ENCODE measurements around the gene RPL26. TPM values are rescaled to one million over a fixed set of nuclear protein-coding genes. Genes with fewer than 3 reads are reported as not detected.

The RPL26 gene
- total and polyA plus RNA-seq, 2 donors, result 3,064 to 3,805 TPM

DNA sequence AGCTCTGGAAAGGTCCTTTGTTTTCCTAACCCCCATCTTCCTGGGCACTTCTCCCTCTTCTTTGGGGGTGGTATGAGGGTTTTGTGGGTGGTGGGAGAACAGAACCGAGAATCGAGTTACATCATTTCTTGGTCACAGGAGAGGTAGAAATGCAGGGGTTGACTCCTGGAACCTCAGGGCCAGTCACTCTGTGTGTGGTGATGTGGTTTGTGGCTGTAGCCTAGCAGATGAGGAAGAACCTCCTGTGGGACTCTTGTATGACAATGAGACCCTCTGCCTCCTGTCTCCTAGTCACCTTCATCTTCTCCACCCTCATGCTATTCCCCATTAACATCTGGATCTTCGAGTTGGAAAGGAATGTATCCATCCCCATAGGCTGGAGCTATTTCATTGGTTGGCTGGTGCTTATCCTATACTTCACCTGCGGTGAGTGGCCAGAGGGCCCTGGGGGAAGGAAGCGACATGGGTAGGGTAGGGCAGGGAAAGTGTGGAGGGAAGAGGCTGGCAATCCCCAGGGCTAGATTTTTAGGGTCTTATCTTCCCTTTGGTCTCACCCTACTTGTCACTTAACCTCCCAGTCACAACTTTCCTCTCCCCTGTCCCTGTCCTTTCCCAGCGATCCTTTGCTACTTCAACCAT lies 37.8 kb downstream of the RPL26 start:
- H3K4me1 ChIP-seq (ENCODE audit: insufficient read depth), result no peaks in the 10 kb centered on the region
- no peak for DNase-seq (ENCODE audit: extremely low spot score)
- H3K27ac ChIP-seq (ENCODE audit: low read depth), result no peak overlapping the region
- 67% methylated on average over 6 of the region's 6 CpGs for WGBS
- H3K36me3 ChIP-seq (ENCODE audit: insufficient read depth), result no peaks in the 10 kb centered on the region
- no peak overlapping the region for H3K4me3 ChIP-seq (ENCODE audit: low read depth, low read length)

- 58% methylated on average over 4 of the region's 4 CpGs for WGBS
- Histone ChIP-seq H3K27ac (ENCODE audit: low read depth) (no peak overlapping the region), H3K4me1 (ENCODE audit: insufficient read depth) (no peaks in the 10 kb centered on the region), H3K4me3 (ENCODE audit: low read depth, low read length) (no peak overlapping the region), H3K36me3 (ENCODE audit: insufficient read depth) (no peaks in the 10 kb centered on the region)
- DNase-seq (ENCODE audit: extremely low spot score), result no peak
Measured at GRCh38 chr17:8341456-8341855, 41.5 kb downstream of the RPL26 start.

DNA sequence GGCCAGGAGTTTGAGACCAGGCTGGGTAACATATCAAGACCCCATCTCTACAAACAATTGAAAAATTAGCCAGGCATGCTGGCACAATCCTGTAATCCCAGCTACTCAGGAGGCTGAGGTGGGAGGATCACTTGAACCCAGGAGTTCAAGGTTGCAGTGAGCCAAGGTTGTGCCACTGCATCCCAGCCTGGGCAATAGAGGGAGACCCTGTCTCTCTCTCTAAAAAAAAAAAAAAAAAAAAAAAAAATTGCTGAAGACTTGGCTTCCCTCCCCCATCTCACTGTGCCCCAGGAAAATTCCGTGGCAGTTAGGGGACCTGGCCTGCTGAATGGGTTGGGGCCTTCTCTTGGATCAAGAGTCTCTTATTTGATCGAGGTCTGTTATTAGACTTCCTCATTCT lies 43.5 kb downstream of the RPL26 start, which contains the start of gene ODF4:
Gene ODF4 (plus strand): TSS at position 301 of the 400 bp plus-strand sequence. CDS start 212 bp downstream, outside the sequence.
- H3K4me3 ChIP-seq (ENCODE audit: low read depth, low read length), result no peak within 1 kb of the TSS
- H3K27ac ChIP-seq (ENCODE audit: low read depth), result no peak within 1 kb of the TSS
- DNase-seq (ENCODE audit: extremely low spot score), result no peak
- H3K36me3 ChIP-seq (ENCODE audit: insufficient read depth), result no peaks in the 10 kb centered on the region
- H3K4me1 ChIP-seq (ENCODE audit: insufficient read depth), result no peaks in the 10 kb centered on the region
- WGBS, result 77% methylated on average over 2 of the region's 2 CpGs

GRCh38 chr17:8338753-8339140 lies 44.2 kb downstream of the RPL26 start:
- no peaks in the 10 kb centered on the region for H3K4me1 ChIP-seq (ENCODE audit: insufficient read depth)
- H3K27ac ChIP-seq (ENCODE audit: low read depth), result no peak overlapping the region
- no peak overlapping the region for H3K4me3 ChIP-seq (ENCODE audit: low read depth, low read length)
- H3K36me3 ChIP-seq (ENCODE audit: insufficient read depth), result no peaks in the 10 kb centered on the region
- no peak for DNase-seq (ENCODE audit: extremely low spot score)
- WGBS, result 61% methylated on average over 5 of the region's 5 CpGs

GRCh38 chr17:8337802-8338752 lies 44.9 kb downstream of the RPL26 start:
- Histone ChIP-seq H3K4me3 (ENCODE audit: low read depth, low read length) (no peak overlapping the region), H3K36me3 (ENCODE audit: insufficient read depth) (no peaks in the 10 kb centered on the region), H3K4me1 (ENCODE audit: insufficient read depth) (no peaks in the 10 kb centered on the region), H3K27ac (ENCODE audit: low read depth) (no peak overlapping the region)
- no peak for DNase-seq (ENCODE audit: extremely low spot score)
- WGBS, result 19% methylated on average over 11 of the region's 11 CpGs

- H3K4me3 ChIP-seq (ENCODE audit: low read depth, low read length), result no peak overlapping the region
- no peaks in the 10 kb centered on the region for H3K36me3 ChIP-seq (ENCODE audit: insufficient read depth)
- H3K27ac ChIP-seq (ENCODE audit: low read depth), result no peak overlapping the region
- no peak for DNase-seq (ENCODE audit: extremely low spot score)
- WGBS, result 85% methylated on average over 4 of the region's 4 CpGs
- H3K4me1 ChIP-seq (ENCODE audit: insufficient read depth), result no peaks in the 10 kb centered on the region
Measured at GRCh38 chr17:8333281-8333680, 49.7 kb downstream of the RPL26 start.

- H3K4me3 ChIP-seq (ENCODE audit: low read depth, low read length), result no peak overlapping the region
- no peaks in the 10 kb centered on the region for H3K4me1 ChIP-seq (ENCODE audit: insufficient read depth)
- H3K27ac ChIP-seq (ENCODE audit: low read depth), result no peak overlapping the region
- no peaks in the 10 kb centered on the region for H3K36me3 ChIP-seq (ENCODE audit: insufficient read depth)
- no peak for DNase-seq (ENCODE audit: extremely low spot score)
- 33% methylated on average over 5 of the region's 5 CpGs for WGBS
Measured at GRCh38 chr17:8332688-8333087, 50.3 kb downstream of the RPL26 start.

- Histone ChIP-seq H3K4me3 (ENCODE audit: low read depth, low read length) (no peak overlapping the region), H3K4me1 (ENCODE audit: insufficient read depth) (no peaks in the 10 kb centered on the region), H3K27ac (ENCODE audit: low read depth) (no peak overlapping the region), H3K36me3 (ENCODE audit: insufficient read depth) (no peaks in the 10 kb centered on the region)
- no peak for DNase-seq (ENCODE audit: extremely low spot score)
- 89% methylated on average over 2 of the region's 2 CpGs for WGBS
Measured at GRCh38 chr17:8332128-8332527, 50.9 kb downstream of the RPL26 start.

Small RNA genes within 50 kb of the gene (small RNA-seq; reads per million reads assigned to genes)
- not detected for gene RF00265

Other genes with a start within 250 kb of the RPL26 start
- gene PER1, start 230.8 kb downstream of the RPL26 start, total RNA-seq, result 29.9 TPM
- gene PER1, start 230.8 kb downstream of the RPL26 start, polyA plus RNA-seq, result 183 TPM
- 12.1 TPM for gene VAMP2, start 220.2 kb downstream of the RPL26 start, total RNA-seq
- 81.4 TPM for gene VAMP2, start 220.2 kb downstream of the RPL26 start, polyA plus RNA-seq
- 40.4 TPM for gene TMEM107, start 206.8 kb downstream of the RPL26 start, total RNA-seq
- gene TMEM107, start 206.8 kb downstream of the RPL26 start, polyA plus RNA-seq, result 21.6 TPM
- 3.6 TPM for gene BORCS6, start 193.0 kb downstream of the RPL26 start, total RNA-seq
- 14.9 TPM for gene BORCS6, start 193.0 kb downstream of the RPL26 start, polyA plus RNA-seq
- gene AURKB, start 172.6 kb downstream of the RPL26 start, total RNA-seq, result 9.3 TPM
- 0.66 TPM for gene AURKB, start 172.6 kb downstream of the RPL26 start, polyA plus RNA-seq
- gene CTC1, start 135.1 kb downstream of the RPL26 start, total RNA-seq, result 7.9 TPM
- gene CTC1, start 135.1 kb downstream of the RPL26 start, polyA plus RNA-seq, result 16.1 TPM
- gene PFAS, start 133.9 kb downstream of the RPL26 start, total RNA-seq, result 13.6 TPM
- 13.1 TPM for gene PFAS, start 133.9 kb downstream of the RPL26 start, polyA plus RNA-seq
- 4.3 TPM for gene RANGRF, start 94.5 kb downstream of the RPL26 start, total RNA-seq
- gene RANGRF, start 94.5 kb downstream of the RPL26 start, polyA plus RNA-seq, result 49.3 TPM
- gene SLC25A35, start 87.8 kb downstream of the RPL26 start, total RNA-seq, result 1.2 TPM
- 6.0 TPM for gene SLC25A35, start 87.8 kb downstream of the RPL26 start, polyA plus RNA-seq
- gene ARHGEF15, start 73.0 kb downstream of the RPL26 start, total RNA-seq, result 3.7 TPM
- gene ARHGEF15, start 73.0 kb downstream of the RPL26 start, polyA plus RNA-seq, result 13.0 TPM
- not detected for gene ODF4, start 43.4 kb downstream of the RPL26 start, total RNA-seq
- gene ODF4, start 43.4 kb downstream of the RPL26 start, polyA plus RNA-seq, result not detected
- gene RNF222, start 14.6 kb upstream of the RPL26 start, total RNA-seq, result not detected
- not detected for gene RNF222, start 14.6 kb upstream of the RPL26 start, polyA plus RNA-seq
- 57.4 TPM for gene NDEL1, start 52.7 kb upstream of the RPL26 start, total RNA-seq
- 43.9 TPM for gene NDEL1, start 52.7 kb upstream of the RPL26 start, polyA plus RNA-seq
- 152 TPM for gene MYH10, start 247.5 kb upstream of the RPL26 start, total RNA-seq
- 21.5 TPM for gene MYH10, start 247.5 kb upstream of the RPL26 start, polyA plus RNA-seq